HG02885 (cell line): ENCODE results near the gene OR2AP1.
A peak's percentile ranks its signal among the peaks of the same experiment; 100 is the strongest.
"Not testable (repeated sequence)": the region's sequence is repeated elsewhere in the genome, so short reads cannot be mapped to it uniquely, and the experiment has no call there.

Experiments
- ATAC-seq: cut with Tn5 transposase; IDR thresholded peaks from one replicate; pipeline ENCODE4 v1.9.1; 2021; ENCODE audit warnings: mild to moderate bottlenecking; ENCODE audit not compliant: unreplicated experiment, poor library complexity

OR2AP1 gene

DNA sequence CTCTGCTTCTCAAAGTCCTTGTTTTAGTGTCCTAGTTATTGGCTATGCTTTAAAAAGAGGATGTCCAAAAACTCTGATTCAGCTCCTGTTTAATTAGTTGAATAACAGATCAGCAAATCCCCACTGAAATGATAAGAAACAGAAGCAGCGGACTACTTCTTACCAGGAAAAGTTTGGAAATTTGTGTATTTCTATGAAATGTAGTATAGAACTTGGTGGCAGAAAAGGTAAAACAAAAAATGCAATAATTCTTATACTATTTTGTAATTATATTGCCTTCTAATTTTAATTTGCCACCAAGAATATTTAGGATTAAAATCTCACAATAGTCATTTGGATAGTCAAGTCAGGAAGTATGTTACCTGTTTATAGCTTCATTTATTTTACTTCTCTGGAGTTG, at the start of gene OR2AP1:
OR2AP1 (plus strand) TSS at position 301 of the 400 bp plus-strand sequence. CDS start 1,947 bp downstream, outside the sequence.
- ATAC-seq = no peak

DNA sequence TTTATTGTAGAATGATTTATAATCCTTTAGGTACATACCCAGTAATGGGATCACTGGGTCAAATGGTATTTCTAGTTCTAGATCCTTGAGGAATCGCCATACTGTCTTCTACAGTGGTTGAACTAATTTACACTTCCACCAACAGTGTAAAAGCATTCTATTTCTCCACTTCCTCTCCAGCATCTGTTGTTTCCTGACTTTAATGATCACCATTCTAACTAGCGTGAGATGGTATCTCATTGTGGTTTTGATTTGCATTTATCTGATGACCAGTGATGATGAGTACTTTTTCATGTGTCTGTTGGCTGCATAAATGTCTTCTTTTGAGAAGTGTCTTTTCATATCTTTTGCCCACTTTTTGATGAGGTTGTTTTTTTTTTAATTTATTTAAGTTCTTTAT, 24.0 kb upstream of the OR2AP1 start:
- ATAC-seq = not testable (repeated sequence)

DNA sequence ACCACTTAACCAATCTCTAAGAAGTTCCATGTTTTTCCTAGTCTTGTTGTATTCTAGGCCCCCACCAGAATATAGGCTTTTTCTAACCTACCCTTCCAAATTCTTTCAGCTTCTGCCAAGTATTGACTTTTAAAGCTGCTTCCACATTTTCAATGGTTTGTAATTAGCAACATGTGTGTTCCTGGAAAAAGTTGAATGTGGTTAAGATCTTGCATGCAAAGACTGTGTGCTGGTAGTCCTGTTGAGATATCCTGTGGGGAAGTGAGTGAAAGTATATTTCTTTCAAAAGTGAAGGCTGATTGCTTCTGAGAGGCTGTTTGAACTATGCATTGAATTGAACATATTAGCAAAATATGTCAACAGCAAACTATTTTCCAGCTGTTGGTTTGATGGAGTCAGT, 23.5 kb upstream of the OR2AP1 start:
- no peak for ATAC-seq

DNA sequence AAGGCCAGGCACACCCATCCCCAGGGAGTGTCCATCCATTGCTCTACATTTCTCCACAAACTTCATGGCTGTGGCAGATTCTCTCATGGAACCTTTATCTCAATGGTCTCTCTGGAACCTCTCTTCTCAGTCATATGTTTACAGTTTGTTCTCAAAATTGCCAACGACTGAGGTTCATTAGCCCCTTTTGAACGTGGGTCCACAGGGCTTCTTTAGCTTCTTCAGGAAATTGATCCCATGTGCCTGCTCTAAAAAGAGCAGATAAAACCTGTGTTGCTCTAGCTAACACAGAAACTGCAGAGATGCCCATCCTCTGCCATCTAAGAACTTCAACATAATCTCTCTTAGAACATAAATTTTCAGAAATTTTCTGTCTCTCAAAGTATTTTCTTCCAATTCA, 23.0 kb upstream of the OR2AP1 start, which contains the start of gene OR6C4:
OR6C4 (plus strand) TSS at position 301 of the 400 bp plus-strand sequence. CDS start 1,625 bp downstream, outside the sequence.
- ATAC-seq = no peak

DNA sequence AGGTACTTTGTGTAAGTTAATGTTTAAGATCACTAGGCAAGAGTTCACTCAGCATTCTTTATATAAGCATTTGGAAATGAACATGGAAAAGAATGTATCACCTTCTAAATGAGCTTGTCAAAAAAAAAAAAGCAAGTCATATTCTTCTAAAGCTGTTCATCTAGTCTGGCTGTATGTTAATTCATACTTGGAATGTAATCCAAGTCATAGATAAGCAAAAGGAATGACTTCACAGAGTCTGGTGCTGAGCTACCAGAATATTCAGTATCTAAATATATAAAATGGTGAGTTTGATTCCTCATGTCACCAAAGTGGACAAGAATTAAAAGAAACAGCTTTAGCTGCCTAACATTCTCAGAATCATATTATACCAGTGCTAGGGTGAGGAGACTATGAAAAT, 18.0 kb upstream of the OR2AP1 start:
- ATAC-seq = no peak

DNA sequence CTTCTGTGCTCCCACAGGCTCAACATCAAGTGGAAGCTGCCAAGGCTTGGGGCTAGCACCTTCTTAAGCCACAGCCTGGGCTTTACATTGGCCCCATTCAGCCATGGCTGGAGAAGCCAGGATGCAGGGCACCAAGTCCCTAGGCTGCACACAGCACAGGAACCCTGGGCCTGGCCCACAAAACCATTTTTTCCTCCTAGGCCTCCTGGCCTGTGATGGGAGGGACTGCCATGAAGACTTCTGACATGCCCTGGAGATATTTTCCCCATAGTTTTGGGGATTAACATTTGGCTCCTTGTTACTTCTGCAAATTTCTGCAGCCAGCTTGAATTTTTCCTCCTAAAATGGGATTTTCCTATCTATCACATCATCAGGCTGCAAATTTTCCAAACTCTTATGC, 2.2 kb upstream of the OR2AP1 start:
- ATAC-seq = not testable (repeated sequence)

DNA sequence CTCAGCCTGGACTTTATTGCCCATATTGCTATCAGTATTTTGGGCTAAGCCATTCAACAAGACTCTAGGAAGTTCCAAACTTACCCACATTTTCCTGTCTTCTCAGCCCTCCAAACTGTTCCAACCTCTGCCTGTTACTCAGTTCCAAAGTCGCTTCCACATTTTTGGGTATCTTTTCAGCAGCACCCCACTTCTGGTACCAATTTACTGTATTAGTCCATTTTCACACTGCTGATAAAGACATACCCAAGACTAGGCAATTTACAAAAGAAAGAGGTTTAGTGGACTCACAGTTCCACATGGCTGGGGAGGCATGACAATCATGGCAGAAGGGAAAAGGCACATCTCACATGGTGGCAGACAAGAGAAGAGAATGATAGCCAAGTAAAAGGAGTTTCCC, 1.6 kb upstream of the OR2AP1 start:
- ATAC-seq = not testable (repeated sequence)

DNA sequence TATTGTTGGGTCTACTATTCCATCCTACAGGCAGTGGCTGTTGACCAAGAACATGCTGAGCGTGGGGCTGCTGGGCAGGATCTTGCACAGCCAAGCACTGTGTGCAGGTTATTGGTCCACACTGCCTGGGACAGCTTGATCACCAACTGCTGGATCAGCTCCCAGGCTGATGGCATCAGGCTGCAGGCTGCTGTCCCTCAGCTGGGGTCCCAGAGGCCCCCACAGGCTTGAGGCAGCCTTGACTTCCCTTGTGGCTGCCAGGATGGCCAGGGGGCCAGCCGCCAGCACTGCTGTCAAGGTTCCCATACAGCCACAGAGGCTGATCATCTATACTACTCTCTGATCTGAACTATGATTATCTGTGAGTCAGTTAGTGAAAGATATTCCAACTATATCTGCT, 9.8 kb downstream of the OR2AP1 start:
- no peak for ATAC-seq

DNA sequence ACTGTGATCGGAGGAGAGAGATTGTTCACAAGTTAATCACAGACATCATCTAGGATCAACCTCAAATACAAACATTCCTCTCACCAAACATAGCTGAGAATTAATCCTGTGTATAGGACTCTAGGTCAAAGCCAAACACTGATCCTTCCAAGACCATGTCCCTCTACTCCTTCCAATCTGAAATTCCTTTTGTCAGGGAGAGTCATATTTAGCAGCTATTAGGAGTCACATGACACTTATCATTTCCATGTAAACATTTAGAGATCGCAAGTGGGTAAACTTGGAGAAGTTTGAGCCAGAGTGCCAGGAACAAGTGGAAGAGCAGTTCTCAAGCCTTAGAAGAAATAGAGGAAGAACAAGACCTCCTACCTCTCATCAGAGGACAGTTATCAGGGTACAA, 13.5 kb downstream of the OR2AP1 start:
- no peak for ATAC-seq

DNA sequence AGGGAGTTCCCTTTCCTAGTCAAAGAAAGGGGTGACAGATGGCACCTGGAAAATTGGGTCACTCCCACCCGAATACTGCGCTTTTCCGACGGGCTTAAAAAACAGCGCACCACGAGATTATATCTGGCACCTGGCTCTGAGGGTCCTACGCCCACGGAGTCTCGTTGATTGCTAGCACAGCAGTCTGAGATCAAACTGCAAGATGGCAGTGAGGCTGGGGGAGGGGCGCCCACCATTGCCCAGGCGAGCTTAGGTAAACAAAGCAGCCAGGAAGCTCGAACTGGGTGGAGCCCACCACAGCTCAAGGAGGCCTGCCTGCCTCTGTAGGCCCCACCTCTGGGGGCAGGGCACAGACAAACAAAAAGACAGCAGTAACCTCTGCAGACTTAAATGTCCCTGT, 17.9 kb downstream of the OR2AP1 start:
- not testable (repeated sequence) for ATAC-seq

DNA sequence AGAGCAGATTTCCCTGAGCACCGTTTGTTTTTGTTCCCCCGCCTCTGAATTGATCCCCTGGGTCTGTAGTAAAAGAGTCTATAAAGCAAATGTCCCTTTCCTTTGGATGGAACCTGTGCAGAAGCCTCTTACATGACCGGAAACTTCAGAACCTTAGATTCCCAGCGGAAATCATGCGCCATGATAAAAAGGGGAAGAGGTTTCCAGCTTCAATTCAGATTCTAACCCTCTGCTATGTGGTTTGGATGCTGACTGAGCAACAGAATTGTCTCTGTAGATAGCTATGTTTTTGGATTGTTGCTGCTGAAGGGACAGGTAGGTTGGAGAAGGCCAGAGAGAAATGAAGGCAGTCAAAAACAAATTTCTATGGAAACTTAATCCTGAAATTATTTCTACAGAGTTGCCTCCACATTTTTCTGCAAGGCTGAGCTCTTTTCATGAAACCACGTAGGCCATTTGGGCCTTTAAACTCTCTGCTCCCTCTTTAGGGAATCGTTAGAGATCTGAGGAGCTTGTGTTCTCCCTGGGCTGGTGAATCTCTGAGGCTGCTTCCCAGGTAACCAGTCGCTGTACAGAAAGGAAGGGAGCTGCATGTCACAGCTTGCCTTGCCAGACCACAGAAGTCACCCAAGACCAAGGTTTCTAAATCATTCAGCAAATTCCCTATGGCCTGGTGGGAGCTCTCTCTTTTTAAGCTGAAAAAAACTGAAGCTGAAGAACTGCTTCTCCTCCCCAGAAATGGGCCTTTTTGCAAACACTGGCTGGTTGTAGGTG, 35.7 kb downstream of the OR2AP1 start:
- no peak for ATAC-seq

DNA sequence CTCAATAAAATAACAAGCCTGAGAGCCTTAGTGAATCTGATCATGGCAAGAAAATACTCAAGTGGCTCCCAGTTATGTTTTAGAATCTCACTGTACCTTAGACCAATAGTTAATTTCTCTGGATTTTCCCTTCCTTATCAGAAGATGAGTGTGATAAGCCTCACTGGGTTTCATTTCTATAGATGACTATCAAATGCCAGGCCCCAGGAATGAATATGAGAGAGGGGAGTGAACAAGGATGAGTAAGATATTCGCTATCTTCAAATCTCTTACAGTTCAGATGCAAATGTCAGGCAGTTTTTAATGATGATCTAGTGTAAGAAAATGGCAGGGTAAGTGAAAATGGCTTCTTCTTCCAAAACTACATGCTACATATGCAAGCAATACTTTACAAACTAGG, 38.3 kb downstream of the OR2AP1 start:
- ATAC-seq = no peak

DNA sequence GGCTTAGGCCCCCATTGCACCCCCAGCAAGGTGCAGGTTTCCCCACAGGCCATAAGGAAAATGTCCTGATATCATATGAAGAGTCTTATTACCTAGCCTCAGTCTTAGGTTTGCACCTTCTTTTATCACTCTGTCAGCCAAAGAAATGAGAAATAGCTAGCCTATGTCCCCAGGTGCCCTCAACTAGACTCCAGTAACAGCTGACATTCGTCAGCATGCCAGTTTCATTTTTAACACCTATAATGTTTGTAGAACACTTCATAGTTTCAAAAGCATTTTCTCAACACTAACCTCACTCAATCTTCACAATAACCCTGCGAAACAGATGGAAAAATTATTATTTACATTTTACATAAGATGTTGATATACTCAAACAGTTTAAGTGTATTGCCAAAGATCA, 40.4 kb downstream of the OR2AP1 start:
- ATAC-seq = no peak

DNA sequence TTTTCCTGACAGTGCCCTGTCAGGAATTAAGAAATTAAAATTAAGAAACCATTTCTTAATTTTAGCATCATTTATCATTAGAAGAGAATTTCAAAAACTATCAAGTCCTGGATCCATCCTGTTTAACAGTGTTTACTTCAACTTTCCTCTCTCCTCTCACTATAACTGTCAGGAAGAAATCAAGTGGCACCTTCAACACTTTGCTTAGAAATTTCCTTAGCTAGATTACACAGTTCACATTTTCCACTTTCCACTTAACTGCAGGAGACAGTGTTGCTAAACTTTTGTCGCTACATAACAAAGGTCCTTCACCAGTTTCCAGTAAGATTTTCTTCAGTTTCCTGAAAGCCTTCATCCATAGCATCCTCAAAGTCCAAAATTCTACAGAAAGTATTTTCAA, 42.5 kb downstream of the OR2AP1 start:
- ATAC-seq = no peak

DNA sequence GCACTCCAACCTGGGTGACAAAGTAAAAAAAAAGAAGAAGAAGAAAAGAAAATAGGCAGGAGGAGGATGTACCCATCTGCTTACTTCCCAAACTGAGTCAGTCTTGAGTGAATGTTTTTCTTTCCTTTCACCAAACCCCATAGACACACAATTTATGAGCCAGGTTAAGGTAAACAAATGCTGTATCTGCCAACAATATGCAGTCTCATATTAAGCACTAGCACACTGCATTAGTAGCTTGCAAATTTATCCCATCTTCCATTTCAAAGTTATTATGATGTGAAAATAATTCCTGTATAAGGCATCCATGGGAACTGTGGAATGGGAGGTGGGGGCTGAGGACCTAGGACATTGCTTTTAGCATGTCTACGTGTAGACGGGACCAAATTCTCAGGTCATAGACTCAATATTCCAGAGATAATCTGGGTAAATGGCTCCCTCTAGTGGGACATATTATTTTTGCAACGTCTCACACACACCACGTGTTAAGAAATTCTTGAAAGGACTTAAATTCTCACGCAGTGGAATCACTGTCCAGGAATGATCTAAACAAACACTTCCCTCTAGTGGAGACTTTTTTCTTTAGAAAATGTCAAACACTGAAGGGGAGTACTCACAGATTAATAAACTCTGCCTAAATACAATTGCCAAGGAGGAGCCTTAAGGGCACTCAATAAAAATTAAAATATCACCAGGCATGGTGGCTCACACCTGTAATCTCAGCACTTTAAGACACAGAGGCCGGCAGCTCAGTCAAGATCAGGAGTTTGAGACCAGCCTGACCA, 47.3 kb downstream of the OR2AP1 start:
- peak; percentile 93 for ATAC-seq

DNA sequence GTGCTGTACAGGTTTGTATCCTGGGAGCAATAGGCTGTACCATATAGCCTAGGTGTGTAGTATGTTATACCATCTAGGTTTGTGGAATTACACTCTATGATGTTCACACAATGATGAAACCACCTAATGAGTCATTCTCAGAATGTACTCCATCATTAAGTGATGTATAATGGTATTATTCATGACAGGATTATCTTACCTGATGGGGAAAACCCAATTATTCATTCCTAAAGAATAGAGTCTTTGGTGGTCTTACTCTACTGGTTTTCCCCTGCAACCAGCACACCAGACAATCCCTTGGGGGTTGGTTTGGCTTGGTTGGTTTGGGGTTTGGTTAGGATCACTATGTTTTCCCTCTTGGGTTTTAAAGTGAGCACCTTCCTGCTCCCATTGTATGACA, 51.8 kb downstream of the OR2AP1 start:
- peak; percentile 51 for ATAC-seq
